ENCODE results near the gene SFTPD.

- TF ChIP-seq ZBTB43 (CRISPR knock-in tag; IDR thresholded peaks at IDR 0.05) (no peak), POLR2A (conservative IDR thresholded peaks at IDR 0.05) (no peak), FOXP1 (CRISPR knock-in tag; IDR thresholded peaks at IDR 0.05) (no peak), ZNF274 (IDR thresholded peaks at IDR 0.05; ENCODE audit: borderline replicate concordance, low read depth, low read length) (no peak)
Observed at GRCh38 chr10:79941585-79942210, 7.2 kb downstream of the SFTPD start.
